NCI-H2107 (cell line): ENCODE measurements around the gene RILPL1.

Experiments used
- DNase-seq: peaks from one replicate; lab custom pipeline; 2025; lab: John Stamatoyannopoulos, UW

Gene RILPL1

GRCh38 chr12:123428591-123428990 lies 104.9 kb downstream of the RILPL1 start:
- DNase-seq, result no peak

- DNase-seq, result no peak
Measured at GRCh38 chr12:123427036-123427769, 106.3 kb downstream of the RILPL1 start.

- DNase-seq, result no peak
Measured at GRCh38 chr12:123421314-123421713, 112.2 kb downstream of the RILPL1 start.
